Motor neuron (in vitro differentiated cells): ENCODE data around the gene MAGI1. TPM values are rescaled to one million over a fixed set of nuclear protein-coding genes. Genes with fewer than 3 reads are reported as not detected.

Experiments used
- ATAC-seq, 8 experiments: fragments of 200-7000 bp; cut with Tn5 transposase; replicated peaks in 6 of 8; 2 replicates each; pipeline ENCODE4 v1.8.0; 2021; ENCODE audit warnings: mild to moderate bottlenecking in 8 of 8, moderate library complexity in 8 of 8
- H3K27ac ChIP-seq, 2 donors: fragments of 250-450 bp; sonication (Bioruptor Pico); 2 replicates each; pipeline ENCODE4 v1.9.0; 2021; ENCODE audit warnings: antibody characterized with exemption in 2 of 2, mild to moderate bottlenecking in 2 of 2, moderate library complexity in 1 of 2
- H3K4me1 ChIP-seq, 2 donors: fragments of 250-450 bp; sonication (Bioruptor Pico); replicated peaks in 1 of 2; 2 replicates each; pipeline ENCODE4 v1.6.1; 2021; ENCODE audit warnings: antibody characterized with exemption in 2 of 2, mild to moderate bottlenecking in 2 of 2, moderate library complexity in 1 of 2
- H3K4me3 ChIP-seq, 5 donors: fragments of 250-450 bp; sonication (Bioruptor Pico); 2 replicates each; pipeline ENCODE4 v1.9.0; 2021; ENCODE audit warnings: antibody characterized with exemption in 5 of 5, mild to moderate bottlenecking in 5 of 5, moderate library complexity in 4 of 5
- WGBS, 10 experiments: fragments of 450-650 bp; shearing (Covaris generic); methylation state at CpG; one replicate each; pipeline ENCODE4 v1.0.0; 2022; 5-methylcytosine and 5-hydroxymethylcytosine counted together
- in situ Hi-C, 9 experiments: fragments of 400-800 bp; cut with MboI; loops; one replicate each; pipeline ENCODE4 v1.15.0; 2021; ENCODE audit warnings: low sequenced_read_pairs in 9 of 9, low pct_unique_long_range_greater_than_20kb in 2 of 9; ENCODE audit not compliant: unreplicated experiment in 9 of 9
- total RNA-seq, 8 experiments: library from RNA; unstranded; fragments of 300-600 nt; gene quantifications; 2 replicates each; pipeline versions ENCODE4 v1.2.3 to v1.2.4, GENCODE V29; 2022

The MAGI1 gene
- total RNA-seq, 8 experiments from 2014 or later = 25.3 to 66.3 (median 38.2) TPM

- H3K27ac ChIP-seq = no peak overlapping the region
- 60 to 100% (median 80%) methylated on average over 1 to 7 of the region's 8 CpGs; no CpG with 5 or more reads in 1 of the 10 experiments for WGBS, 10 experiments
- H3K4me3 ChIP-seq = no peak overlapping the region
- no peak for ATAC-seq
- in situ Hi-C loops = no loop called here
- peaks cover 0 to 3% of the 10 kb centered on the region in 2 donors for H3K4me1 ChIP-seq
These were observed 20.4 kb downstream of the MAGI1 start for GRCh38 chr3:66018057-66019033.

- in situ Hi-C loops = no loop called here
- Histone ChIP-seq H3K4me3 (no peak overlapping the region), H3K27ac (no peak overlapping the region), H3K4me1 (peaks cover 0 to 3% of the 10 kb centered on the region in 2 donors)
- WGBS, 10 experiments = 27 to 93% (median 63%) methylated on average over 1 to 4 of the region's 5 CpGs; no CpG with 5 or more reads in 1 of the 10 experiments
- ATAC-seq = peak in 2 of 8 experiments; percentile 24 to 45
These were observed 21.1 kb downstream of the MAGI1 start for GRCh38 chr3:66017591-66017990.

- no peak overlapping the region for H3K4me3 ChIP-seq
- peaks cover 0 to 3% of the 10 kb centered on the region in 2 donors for H3K4me1 ChIP-seq
- 81 to 100% (median 93%) methylated on average over 1 to 14 of the region's 16 CpGs; no CpG with 5 or more reads in 2 of the 10 experiments for WGBS, 10 experiments
- no peak overlapping the region for H3K27ac ChIP-seq
- in situ Hi-C loops = no loop called here
- no peak for ATAC-seq
These were observed 21.6 kb downstream of the MAGI1 start for GRCh38 chr3:66017084-66017483.

- in situ Hi-C loops = no loop called here
- ATAC-seq = no peak
- 81 to 100% (median 90%) methylated on average over 1 to 4 of the region's 4 CpGs for WGBS, 10 experiments
- Histone ChIP-seq H3K4me3 (no peak overlapping the region), H3K27ac (no peak overlapping the region), H3K4me1 (peaks cover 0 to 3% of the 10 kb centered on the region in 2 donors)
These were observed 22.9 kb downstream of the MAGI1 start for GRCh38 chr3:66015841-66016240.

GRCh38 chr3:66014651-66015050, 24.1 kb downstream of the MAGI1 start:
- Histone ChIP-seq H3K4me3 (no peak overlapping the region), H3K4me1 (peaks cover 0 to 3% of the 10 kb centered on the region in 2 donors), H3K27ac (no peak overlapping the region)
- in situ Hi-C loops = no loop called here
- peak in 1 of 8 experiments; percentile 45 for ATAC-seq
- 94 to 100% (median 100%) methylated on average over 1 to 2 of the region's 2 CpGs; no CpG with 5 or more reads in 2 of the 10 experiments for WGBS, 10 experiments

- no peak for ATAC-seq
- H3K27ac ChIP-seq = no peak overlapping the region
- 67 to 100% (median 95%) methylated on average over 1 to 2 of the region's 2 CpGs; no CpG with 5 or more reads in 3 of the 10 experiments for WGBS, 10 experiments
- H3K4me3 ChIP-seq = no peak overlapping the region
- peaks cover 0 to 3% of the 10 kb centered on the region in 2 donors for H3K4me1 ChIP-seq
- in situ Hi-C loops = no loop called here
These were observed 24.7 kb downstream of the MAGI1 start for GRCh38 chr3:66014056-66014455.

GRCh38 chr3:66012711-66013110, 26.0 kb downstream of the MAGI1 start:
- Histone ChIP-seq H3K4me3 (no peak overlapping the region), H3K4me1 (peaks cover 0 to 3% of the 10 kb centered on the region in 2 donors), H3K27ac (no peak overlapping the region)
- WGBS, 10 experiments = 67 to 100% (median 100%) methylated on average over 1 to 2 of the region's 2 CpGs; no CpG with 5 or more reads in 3 of the 10 experiments
- in situ Hi-C loops = no loop called here
- no peak for ATAC-seq

GRCh38 chr3:66010739-66011655, 27.7 kb downstream of the MAGI1 start:
- Histone ChIP-seq H3K4me3 (no peak overlapping the region), H3K4me1 (peaks cover 0 to 3% of the 10 kb centered on the region in 2 donors), H3K27ac (no peak overlapping the region)
- WGBS, 10 experiments = 66 to 100% (median 86%) methylated on average over 1 to 8 of the region's 10 CpGs
- in situ Hi-C loops = no loop called here
- ATAC-seq = no peak

GRCh38 chr3:66010348-66010738, 28.4 kb downstream of the MAGI1 start:
- Histone ChIP-seq H3K27ac (no peak overlapping the region), H3K4me3 (no peak overlapping the region), H3K4me1 (no peaks in the 10 kb centered on the region)
- no peak for ATAC-seq
- WGBS, 10 experiments = 80 to 100% (median 93%) methylated on average over 1 to 4 of the region's 4 CpGs; no CpG with 5 or more reads in 3 of the 10 experiments
- in situ Hi-C loops = no loop called here

GRCh38 chr3:66004244-66004643, 34.5 kb downstream of the MAGI1 start:
- in situ Hi-C loops = no loop called here
- ATAC-seq = no peak
- Histone ChIP-seq H3K27ac (no peak overlapping the region), H3K4me1 (no peaks in the 10 kb centered on the region), H3K4me3 (no peak overlapping the region)
- WGBS, 10 experiments = 54 to 93% (median 90%) methylated on average over 2 to 4 of the region's 7 CpGs; no CpG with 5 or more reads in 7 of the 10 experiments

GRCh38 chr3:66001626-66002025, 37.1 kb downstream of the MAGI1 start:
- Histone ChIP-seq H3K4me3 (no peak overlapping the region), H3K27ac (no peak overlapping the region), H3K4me1 (no peaks in the 10 kb centered on the region)
- ATAC-seq = no peak
- 82 to 100% (median 100%) methylated on average over 1 to 3 of the region's 3 CpGs for WGBS, 10 experiments
- in situ Hi-C loops = no loop called here

- Histone ChIP-seq H3K27ac (no peak overlapping the region), H3K4me3 (no peak overlapping the region), H3K4me1 (no peaks in the 10 kb centered on the region)
- ATAC-seq = no peak
- in situ Hi-C loops = no loop called here
These were observed 38.2 kb downstream of the MAGI1 start for GRCh38 chr3:66000506-66000905.

GRCh38 chr3:65999606-66000005, 39.1 kb downstream of the MAGI1 start:
- no peak overlapping the region for H3K27ac ChIP-seq
- H3K4me3 ChIP-seq = no peak overlapping the region
- 52 to 88% (median 80%) methylated on average over 1 to 7 of the region's 8 CpGs for WGBS, 10 experiments
- in situ Hi-C loops = no loop called here
- no peaks in the 10 kb centered on the region for H3K4me1 ChIP-seq
- ATAC-seq = no peak
